Left kidney (tissue), 2 donors: ENCODE results near the gene ANKRD65. TPM values are rescaled to one million over a fixed set of nuclear protein-coding genes. Genes with fewer than 3 reads are reported as not detected.
"Not testable (repeated sequence)": the region's sequence is repeated elsewhere in the genome, so short reads cannot be mapped to it uniquely, and the experiment has no call there.

Source experiments
- DNase-seq: peaks from one replicate; pipeline ENCODE4 v3.0.0-alpha.2; 2013
- polyA plus RNA-seq: library from polyadenylated mRNA; unstranded; fragments of 120-200 nt; gene quantifications from one replicate; pipeline ENCODE4 v1.2.1, GENCODE V29; 2013; ENCODE audit not compliant: insufficient read length

Gene ANKRD65
- polyA plus RNA-seq, 1 donor, result 8.5 TPM

DNA sequence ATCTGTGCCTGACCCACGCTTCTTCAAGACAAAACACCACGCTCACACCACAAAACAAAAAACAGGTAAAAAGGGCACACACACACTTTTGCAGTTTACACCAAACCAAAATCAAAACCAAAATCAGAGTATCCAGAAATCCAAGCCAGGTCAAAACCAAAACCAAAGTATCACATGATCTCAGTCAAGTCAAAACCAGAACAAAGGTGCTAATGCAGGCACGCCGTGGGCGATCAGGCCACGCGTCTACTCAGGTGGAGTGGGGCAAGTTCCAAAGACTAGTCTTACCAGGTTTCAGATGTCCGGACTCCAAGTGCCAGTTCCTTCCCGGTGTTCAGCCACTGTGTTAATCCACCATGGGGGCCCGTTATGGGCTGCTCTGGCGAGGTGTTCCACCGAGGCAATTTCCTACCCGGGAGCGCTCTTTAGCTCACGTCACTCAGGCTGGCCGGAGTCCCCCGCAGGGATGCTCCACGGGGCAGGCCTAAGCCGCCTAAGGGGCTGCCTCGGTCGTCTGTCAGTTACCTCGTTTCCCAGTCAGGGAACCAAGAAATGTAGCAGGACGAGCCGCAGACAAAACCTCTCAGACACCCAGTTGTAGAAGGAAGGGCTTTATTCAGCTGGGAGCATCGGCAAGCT is 3.1 kb downstream of the ANKRD65 start:
- not testable (repeated sequence) for DNase-seq

DNA sequence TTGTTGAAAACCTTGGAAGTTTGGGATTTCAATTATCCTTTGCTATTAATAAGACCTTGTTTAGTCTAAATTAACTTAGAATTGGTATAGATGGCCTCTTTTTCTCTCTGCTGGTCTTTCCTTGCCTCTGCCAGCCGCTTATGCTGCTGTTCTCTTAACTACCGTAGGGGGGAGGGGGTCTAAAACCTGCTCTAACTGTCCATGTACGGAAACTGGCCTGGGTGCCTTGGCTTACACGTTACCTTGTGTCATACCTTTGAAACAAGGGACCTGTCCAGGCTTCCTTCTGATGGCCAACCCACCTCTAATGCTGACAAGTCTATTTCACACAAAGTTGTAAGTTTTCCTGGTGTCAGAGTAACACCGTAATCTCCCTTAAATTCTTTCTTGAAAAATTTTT is 3.7 kb downstream of the ANKRD65 start:
- DNase-seq, result not testable (repeated sequence)

DNA sequence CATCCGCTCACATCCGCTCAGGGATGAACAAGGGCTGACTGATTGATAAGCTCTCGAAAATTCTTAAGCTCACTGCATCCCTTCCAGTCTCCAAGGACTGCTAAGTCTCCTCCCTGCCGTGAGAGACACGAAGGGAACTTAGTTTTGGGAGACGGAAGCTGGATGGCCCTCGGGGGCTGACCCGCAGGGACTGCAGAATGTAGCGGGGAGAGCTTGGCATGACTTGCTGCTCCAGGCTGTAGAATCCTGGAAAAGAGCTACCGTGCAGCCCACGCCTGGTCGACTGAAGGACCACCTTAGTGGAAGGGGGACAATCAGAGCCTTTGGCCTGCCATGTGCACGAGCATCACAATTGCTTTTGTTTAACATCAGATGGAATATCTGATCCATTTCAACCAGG is 5.3 kb downstream of the ANKRD65 start:
- DNase-seq, result no peak

DNA sequence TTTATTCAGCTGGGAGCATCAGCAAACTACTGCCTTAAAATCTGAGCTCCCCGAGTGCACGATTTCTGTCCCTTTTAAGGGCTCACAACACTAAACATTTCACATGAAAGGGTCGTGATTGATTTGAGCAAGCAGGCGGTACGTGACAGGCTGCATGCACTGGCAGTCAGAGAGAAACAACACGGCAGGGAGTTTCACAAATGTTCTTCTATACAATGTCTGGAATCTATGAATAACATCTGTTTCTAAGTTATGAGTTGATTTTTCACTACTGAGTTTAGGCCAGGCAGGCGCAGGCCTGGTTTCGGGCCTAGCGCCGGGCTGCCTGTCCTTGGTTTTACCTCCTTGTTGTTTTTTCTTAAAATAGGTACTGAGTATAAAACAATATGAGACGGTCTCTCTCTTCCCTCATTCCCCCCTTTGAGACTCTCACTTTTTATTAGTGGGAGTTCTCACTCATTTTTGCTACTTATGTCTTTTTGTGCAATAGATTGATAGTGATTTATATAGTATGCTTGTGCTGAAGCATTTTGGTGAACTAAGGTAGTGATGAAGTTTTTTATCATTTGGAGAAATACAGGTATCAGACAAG is 8.7 kb downstream of the ANKRD65 start:
- DNase-seq, result not testable (repeated sequence)

DNA sequence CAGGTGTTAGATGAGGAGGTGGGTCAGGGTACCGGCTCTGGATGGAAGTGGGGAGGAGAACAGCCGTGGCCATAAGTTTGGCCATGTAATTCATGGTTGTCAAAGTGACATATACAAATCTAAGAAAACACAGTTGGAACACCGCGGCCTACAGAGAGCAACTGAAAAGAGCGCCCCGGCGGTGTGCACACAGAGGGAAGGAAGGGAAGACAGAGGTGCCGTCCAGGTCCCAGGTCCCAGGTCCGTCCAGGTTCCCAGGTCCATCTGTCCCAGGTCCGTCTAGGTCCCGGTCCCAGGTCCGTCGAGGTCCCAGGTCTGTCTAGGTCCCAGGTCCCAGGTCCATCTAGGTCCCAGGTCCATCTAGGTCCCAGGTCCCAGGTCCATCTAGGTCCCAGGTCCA is 9.4 kb downstream of the ANKRD65 start:
- DNase-seq, result no peak

DNA sequence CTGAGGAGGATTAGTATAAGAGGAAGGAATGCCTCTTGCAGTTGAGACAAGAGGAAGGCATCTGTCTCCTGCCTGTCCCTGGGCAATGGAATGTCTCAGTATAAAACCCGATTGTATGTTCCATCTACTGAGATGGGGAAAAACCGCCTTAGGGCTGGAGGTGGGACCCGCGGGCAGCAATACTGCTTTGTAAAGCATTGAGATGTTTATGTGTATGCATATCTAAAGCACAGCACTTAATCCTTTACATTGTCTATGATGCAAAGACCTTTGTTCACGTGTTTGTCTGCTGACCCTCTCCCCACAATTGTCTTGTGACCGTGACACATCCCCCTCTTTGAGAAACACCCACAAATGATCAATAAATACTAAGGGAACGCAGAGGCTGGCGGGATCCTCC is 10.8 kb downstream of the ANKRD65 start:
- DNase-seq, result not testable (repeated sequence)

DNA sequence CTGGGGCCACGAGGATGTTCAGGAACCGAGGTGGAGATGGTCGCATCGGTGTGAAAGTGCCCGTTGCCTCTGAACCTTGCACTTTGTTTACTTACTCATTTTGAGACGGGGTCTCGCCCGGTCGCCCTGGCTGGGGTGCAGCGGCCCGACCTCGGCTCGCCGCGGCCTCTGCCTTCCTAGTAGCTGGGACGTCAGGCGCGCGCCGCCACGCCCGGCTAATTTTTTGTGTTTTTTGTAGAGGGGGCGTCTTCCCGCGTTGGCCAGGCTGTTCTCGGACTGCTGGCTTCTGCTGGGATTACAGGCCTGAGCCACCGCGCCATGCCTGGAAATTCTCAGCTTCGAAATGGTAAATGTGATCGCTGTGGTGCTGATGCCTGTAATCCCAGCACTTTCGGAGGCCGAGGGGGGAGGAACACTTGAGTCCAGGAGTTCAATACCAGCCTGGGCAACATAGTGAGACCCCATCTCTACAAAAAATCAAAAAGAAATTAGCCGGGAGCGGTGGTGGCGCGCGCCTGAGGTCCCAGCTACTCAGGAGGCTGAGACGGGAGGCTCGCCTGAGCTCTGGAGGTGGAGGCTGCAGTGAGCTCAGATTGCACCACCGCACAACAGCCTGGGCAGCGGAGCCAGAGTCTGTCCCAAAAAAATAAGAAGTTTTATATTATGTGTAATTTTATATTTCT is 13.3 kb downstream of the ANKRD65 start:
- no peak for DNase-seq

DNA sequence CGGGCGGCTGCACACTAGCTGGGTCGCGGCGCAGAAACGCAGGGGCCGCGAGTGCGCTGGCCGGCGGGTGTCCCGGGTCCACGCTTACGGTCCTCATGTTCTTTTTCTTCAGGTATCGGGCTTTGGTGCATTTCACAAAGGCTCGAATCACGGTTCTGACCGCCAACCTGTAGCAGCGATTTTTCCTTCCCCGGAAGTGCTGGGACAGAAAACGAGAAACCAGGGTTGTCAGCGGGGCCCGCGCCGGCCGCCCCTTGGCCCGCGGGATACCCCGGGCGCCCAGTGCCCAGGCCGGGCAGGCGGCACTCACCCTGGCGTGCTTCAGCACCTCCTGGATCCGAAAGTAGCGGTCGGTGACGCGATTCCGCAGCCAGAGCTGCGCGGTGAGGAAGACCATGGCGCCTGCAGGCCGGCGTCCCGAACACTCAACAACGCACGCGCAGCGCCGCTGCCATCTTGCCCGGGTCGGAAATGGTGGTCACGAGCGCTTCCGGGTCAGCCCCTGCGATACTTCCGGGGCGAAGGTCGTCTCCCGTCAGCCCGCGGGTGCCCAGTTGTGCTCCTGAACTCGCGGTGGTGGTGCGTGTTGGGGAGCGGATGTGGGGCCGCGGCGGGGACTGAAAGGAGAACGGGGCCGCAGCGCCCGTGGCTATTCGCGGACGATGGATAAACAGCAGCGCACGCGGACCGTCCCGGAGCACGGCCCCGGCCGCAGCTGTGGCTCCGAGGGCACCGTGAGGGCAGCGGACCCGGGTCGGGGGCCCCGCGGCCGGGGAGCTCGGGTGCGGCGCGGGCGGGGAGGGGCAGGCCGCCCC is 14.0 kb downstream of the ANKRD65 start, which contains the start of gene MRPL20:
MRPL20 (minus strand) TSS at position 473 of the 815 bp plus-strand sequence; CDS start at position 397, 76 bp downstream.
- DNase-seq, result peak; percentile 88

DNA sequence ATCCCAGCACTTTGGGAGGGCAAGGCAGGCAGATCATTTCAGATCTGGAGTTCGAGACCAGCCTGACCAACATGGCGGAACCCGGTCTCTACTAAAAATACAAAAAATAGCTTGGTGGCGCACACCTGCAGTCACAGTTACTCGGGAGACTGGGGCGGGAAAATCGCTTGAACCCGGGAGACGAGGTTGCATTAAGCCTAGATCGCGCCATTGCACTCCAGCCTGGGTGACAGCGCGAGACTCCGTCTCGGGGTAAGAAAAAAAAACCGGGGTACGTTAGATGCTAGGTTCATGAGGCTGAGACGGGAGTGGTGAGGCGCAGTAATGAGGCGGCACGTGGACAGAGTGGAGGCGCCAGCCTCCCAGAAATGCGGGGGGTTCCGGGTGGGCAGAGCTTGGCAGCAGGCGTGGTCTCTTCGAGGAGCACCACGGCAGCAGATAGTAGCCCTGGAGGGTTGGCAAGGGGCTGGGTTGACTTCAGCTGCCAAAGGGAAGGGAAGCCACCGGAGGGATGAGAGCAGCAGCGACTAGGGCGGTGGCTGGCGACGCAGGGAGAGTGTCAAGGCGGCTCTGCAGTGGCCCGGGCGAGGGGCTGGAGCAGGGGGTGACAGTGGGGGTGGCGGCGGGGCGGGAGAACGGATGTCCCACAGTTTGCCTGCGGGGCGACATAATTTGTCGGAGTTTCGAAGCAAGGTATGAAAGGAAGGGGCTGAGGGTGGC is 14.8 kb downstream of the ANKRD65 start:
- no peak for DNase-seq

DNA sequence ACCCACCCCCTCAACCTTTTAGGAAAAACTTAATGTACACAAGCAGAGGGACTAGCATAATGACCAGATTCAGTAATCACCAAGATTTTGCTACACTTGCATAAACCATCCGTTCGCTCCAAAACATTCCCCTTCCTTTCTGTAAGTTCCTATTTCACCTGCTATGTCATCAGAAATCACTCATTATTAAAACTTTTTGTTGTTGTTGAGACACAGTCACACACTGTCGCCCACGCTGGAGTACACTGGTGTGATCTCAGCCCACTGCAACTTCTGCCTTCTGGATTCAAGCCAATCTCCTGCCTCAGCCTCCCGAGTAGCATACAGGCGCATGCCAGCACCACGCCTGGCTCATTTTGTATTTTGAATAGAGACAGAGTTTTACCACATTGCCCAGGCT is 17.4 kb downstream of the ANKRD65 start:
- DNase-seq, result no peak

DNA sequence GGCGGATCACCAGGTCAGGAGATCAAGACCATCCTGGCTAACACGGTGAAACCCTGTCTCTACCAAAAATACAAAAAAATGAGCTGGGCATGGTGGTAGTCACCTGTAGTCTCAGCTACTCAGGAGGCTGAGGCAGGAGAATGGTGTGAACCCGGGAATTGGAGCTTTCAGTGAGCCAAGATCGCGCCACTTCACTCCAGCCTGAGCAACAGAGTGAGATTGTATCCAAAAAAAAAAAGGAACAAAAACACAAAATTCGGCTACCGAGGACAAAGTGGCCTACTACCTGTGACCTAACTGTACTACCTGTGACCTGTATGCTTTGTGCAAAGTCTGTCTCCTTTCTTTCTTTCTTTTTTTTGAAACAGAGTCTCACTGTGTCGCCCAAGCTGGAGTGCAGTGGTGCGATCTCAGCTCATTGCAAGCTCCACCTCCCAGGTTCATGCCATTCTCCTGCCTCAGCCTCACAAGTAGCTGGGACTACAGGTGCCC is 18.1 kb downstream of the ANKRD65 start:
- DNase-seq, result not testable (repeated sequence)

DNA sequence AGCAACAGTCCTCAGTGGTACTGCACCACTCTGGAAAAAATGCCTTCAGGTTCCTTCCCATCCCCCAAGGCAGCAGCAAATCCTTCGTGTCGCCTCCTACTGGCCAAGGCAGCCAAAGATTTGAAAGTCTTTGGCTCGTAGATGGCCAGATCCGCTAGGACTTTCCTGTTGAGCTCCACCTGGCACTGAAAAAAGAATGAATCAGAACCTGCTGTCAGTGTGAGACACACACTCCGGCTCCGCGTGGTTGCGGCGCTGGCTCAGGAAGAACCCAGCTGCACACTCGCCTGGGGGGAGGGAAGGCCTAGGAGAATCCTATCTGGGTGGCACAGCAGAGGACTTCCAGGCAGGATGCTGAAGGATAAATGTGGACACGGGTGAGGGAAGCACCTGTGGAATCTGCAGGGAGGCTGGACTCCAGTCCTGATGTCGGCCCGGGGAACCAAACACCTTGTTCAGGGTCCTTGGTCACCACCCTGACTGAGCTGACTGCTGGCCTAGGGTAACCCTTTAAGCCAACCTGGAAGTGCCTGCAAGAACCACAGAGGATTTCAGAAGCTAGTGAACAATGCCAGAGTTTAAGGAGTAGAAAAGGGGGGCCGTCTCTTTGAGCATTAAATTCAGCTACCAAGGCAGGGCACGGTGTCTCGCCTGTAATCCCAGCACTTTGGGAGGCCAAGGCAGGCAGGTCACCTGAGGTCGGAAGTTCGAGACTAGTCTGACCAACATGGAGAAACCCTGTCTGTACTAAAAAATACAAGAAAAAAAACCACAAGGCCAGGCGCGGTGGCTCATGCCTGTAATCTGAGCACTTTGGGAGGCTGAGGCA is 18.8 kb downstream of the ANKRD65 start:
- DNase-seq, result no peak

DNA sequence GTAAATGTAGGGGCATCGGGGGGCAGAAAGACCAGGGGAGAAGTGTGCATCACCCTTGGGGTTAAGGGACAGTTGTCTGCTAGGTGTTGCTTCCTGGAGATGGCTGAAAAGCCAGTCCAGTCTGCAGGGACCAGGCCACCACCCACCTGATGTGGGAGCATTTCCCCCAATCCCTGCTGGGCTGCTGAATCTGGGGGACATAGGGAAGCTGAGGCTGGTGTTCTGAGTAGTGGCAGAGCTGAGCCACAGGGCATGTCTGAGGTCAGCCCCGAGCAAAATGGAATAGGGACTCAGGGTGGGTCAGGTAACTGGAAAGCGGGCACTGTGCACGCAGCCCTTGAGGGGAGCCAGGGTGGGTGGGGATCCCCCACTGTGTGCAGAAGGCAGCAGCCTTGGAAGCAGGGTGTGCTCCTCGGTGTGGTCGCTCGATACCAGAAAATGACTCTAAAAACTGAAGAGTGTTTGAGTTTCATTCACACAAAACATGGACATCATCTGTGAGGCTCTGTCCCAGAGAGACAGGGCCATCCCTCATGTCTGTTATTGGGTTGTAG is 19.5 kb downstream of the ANKRD65 start:
- DNase-seq, result no peak

DNA sequence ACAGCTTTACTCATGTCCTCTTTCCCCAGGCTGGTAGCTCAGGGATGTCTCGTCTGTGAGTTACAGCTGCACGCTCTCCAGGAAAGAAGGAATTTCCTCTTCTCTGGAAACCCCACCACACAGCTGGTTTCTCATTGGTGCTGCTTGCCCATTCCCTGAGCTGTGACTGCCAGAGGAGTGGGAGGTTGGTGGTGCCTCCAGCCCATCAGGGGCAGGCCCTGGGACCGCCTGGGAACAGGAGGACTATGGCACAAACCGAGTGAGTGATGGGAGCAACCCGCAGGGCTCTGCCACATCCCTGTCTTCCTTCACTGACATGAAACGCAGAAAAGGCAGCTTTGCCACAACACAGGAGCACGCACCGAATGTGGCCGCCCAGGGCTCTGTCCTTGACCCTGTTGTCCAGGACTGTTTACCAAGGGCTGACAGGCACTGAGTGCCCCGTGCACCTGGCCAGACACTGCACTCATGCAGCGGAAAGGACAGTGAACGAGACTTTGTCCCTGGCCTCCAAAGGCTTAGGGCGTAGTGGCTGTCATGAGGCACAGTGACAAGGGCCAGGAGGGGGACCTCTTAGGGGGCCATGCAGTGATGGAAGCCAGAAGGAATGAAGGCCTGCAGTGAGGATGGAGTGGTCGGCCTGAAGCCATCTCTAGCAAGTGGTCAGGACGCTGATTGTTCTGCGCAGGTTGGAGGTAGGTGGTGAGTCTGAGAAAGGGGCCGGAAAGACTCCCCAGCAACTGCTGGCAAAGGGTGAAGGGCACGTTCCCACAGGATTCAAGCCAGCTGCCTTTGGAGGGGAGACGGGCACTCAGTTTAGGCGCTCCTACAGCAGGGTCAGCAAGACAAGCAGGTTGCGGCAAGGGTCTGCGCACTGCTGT is 20.3 kb downstream of the ANKRD65 start:
- DNase-seq, result no peak

DNA sequence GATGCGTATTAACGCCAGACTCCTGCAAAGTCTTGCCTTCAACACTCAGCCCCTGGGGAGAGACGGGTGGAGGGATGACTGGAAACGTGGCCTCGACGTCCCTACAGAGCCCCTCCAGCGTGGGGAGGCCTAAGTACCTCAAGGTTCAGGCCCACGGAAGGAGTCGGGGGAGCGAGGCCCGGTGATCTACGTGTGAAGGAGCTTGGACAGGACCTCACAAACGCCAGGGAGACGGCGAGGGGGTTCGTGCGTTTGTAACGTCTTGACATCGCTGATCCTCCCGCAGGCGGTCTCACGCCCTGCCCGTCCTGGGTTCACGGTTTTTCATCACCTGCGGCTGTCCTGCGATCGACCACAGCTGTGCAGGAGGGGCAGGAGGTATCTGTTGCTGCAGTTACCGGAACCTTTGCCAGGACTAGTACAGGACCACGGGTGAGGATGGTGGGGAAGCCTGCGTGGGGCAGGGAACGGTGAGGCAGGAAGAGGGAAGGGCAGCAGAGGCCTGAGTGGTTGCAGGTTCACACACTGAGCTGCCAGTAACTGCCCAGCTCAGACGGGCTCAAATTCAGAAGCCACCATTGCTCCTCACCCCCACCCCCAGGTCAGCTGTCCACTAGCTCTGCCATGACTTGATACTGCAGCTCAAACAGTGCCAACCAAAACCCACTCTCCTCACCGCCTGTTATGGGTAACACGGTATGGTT is 21.1 kb downstream of the ANKRD65 start:
- no peak for DNase-seq

DNA sequence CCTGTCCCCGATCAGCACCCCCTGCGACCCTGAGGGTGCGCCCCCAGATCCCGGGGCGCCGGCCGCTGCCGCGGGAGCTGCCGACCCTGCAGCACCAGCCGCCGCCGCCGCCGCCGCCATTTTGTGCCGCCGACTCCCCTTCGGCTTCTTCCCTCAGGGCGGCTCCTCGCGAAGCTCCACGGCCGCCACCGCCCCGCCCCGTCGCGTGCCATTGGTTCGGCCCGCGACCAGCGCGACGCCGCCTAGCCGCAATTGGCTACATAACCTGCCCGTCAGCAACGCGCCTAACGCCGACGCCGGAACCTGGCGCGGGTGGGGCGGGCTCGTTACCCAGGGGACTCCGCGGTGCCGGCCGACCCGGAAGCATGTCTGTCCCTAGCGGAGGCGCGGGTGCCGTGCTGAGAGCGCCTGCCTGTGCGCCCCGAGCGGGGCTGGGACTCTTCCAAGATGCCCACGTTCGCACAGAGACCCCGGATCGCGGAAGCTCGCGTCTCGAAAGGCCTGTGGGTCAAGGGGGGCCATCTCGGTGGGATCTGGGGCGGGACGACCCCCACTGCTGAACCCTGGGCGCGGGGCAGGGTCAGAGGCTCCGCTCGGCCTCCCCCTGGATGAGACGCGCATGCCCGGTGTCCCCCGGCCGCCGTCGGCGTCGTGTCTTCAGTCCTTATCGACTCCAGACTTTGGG is 21.7 kb downstream of the ANKRD65 start, which contains the start of gene CCNL2:
CCNL2 (minus strand) TSS at position 149 of the 685 bp plus-strand sequence; CDS start at position 120, 29 bp downstream.
- peak; percentile 97 for DNase-seq

DNA sequence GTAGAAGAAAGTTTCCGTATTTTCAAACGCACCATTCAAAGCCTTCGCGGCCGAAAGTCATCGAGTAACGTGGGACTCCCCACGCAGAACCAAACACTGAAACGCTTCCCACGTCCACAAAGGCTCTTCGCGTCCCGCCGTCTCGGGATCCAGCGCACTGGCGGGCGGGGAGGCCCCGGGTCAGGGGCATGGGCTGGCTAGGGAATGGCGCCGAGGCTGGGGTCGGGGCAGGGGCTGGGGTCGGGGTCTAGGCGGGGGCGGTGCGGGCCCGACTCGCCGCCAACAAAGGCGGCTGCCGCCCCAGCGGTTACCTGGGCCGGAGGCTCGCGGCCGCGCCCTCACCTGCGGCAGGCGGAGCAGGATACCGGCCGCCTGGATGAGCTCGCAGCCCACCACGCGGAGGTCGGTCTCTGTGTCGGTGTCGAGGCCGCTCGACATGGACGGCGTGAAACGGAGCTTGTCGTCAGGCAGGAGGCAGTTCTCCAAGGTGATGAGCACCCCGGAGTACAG is 22.3 kb downstream of the ANKRD65 start:
- DNase-seq, result no peak
